K562 (cell line): ENCODE data around the gene HIVEP3. TPM values are rescaled to one million over a fixed set of nuclear protein-coding genes. Genes with fewer than 3 reads are reported as not detected.

Experiments used
- ATAC-seq: fragments of 200-7000 bp; cut with Tn5 transposase; 3 replicates; pipeline ENCODE4 v1.9.1; 2020; ENCODE audit warnings: moderate library complexity
- BruUV-seq: library from RNA; stranded (reverse); fragments of 400-500 nt; replicated peaks from 2 replicates; lab custom pipeline; 2021; lab: Mats Ljungman, UMichigan
- CTCF ChIA-PET: fragments of 300-600 bp; formaldehyde crosslinking; extraction: SDS; loops from one replicate; lab custom pipeline; 2021; ENCODE audit warnings: low intra/inter-chr PET ratio; lab: Yijun Ruan, JAX
- POLR2A ChIA-PET: fragments of 300-600, 350-650 bp; sonication (Branson Sonifier 250); formaldehyde crosslinking; extraction: SDS; loops from one replicate; lab custom pipeline; 2021; ENCODE audit warnings: antibody characterized with exemption, inconsistent platforms; lab: Yijun Ruan, JAX
- DNase-seq, 4 experiments: peaks; one replicate each; pipeline versions ENCODE4 v3.0.0 to v3.0.0-alpha.2; 2011 to 2018; ENCODE audit warnings: low spot score in 3 of 4, mixed read lengths in 3 of 4; ENCODE audit errors: extremely low read depth in 1 of 4
- FAIRE-seq: peaks from 2 replicates; lab custom pipeline; 2011; peaks lifted over from hg19 to GRCh38; lab: Jason Lieb, UNC
- H2AFZ ChIP-seq: 2 replicates; pipeline ENCODE4 v1.6.0; 2011; ENCODE audit warnings: low read depth, low read length, control low read depth, inconsistent platforms
- H3K27ac ChIP-seq: fragments of 200-600 bp; 3 replicates; pipeline ENCODE4 v1.8.0; 2011; ENCODE audit warnings: low read depth, mild to moderate bottlenecking, control low read depth, inconsistent platforms, low read length, moderate library complexity, mixed read lengths; ENCODE audit errors: extremely low read depth
- H3K27me3 ChIP-seq, 2 experiments: fragments of 300-600 bp in 1 of 2; 2 replicates in 1 of 2; 3 replicates in 1 of 2; pipeline versions ENCODE4 v1.6.0 to v1.8.0; 2011; ENCODE audit warnings: inconsistent platforms in 2 of 2, low read length in 2 of 2, mild to moderate bottlenecking in 1 of 2, mixed read lengths in 1 of 2, moderate library complexity in 1 of 2; ENCODE audit not compliant: control insufficient read depth in 2 of 2, insufficient read depth in 2 of 2
- H3K36me3 ChIP-seq: fragments of 300-600 bp; 3 replicates; pipeline ENCODE4 v1.8.0; 2011; ENCODE audit warnings: mild to moderate bottlenecking, low read length, inconsistent platforms; ENCODE audit not compliant: control insufficient read depth, insufficient read depth
- H3K4me1 ChIP-seq, 2 experiments: fragments of 200-600 bp in 1 of 2; replicated peaks in 1 of 2; 2 replicates in 1 of 2; 3 replicates in 1 of 2; pipeline versions ENCODE4 v1.5.1 to v1.8.0; 2011; ENCODE audit warnings: inconsistent platforms in 2 of 2, low read length in 2 of 2, mild to moderate bottlenecking in 1 of 2, mixed read lengths in 1 of 2, moderate library complexity in 1 of 2; ENCODE audit not compliant: control insufficient read depth in 2 of 2, insufficient read depth in 2 of 2
- H3K4me2 ChIP-seq: 2 replicates; pipeline ENCODE4 v1.6.1; 2011; ENCODE audit warnings: low read length, control low read depth, inconsistent platforms, mixed read lengths; ENCODE audit not compliant: insufficient read depth
- H3K4me3 ChIP-seq: fragments of 200-600 bp; sonication (generic), shearing (Covaris generic); 2 replicates; pipeline ENCODE4 v1.5.1; 2016; ENCODE audit warnings: control low read depth, inconsistent platforms
- H3K79me2 ChIP-seq: fragments of 200-600 bp; 3 replicates; pipeline ENCODE4 v1.8.0; 2011; ENCODE audit warnings: low read length, inconsistent platforms; ENCODE audit not compliant: control insufficient read depth, insufficient read depth
- H3K9ac ChIP-seq, 2 experiments: 2 replicates each; pipeline versions ENCODE4 v1.6.0 to v1.6.1; 2011; ENCODE audit warnings: low read depth in 2 of 2, low read length in 2 of 2, control low read depth in 1 of 2, inconsistent platforms in 1 of 2, mild to moderate bottlenecking in 1 of 2, mixed read lengths in 1 of 2; ENCODE audit not compliant: insufficient read depth in 1 of 2
- H3K9me1 ChIP-seq: one replicate; pipeline ENCODE4 v1.6.0; 2011; ENCODE audit warnings: inconsistent platforms, mild to moderate bottlenecking, low read length, moderate library complexity; ENCODE audit not compliant: control insufficient read depth, insufficient read depth
- H3K9me3 ChIP-seq: replicated peaks from 2 replicates; pipeline ENCODE4 v1.5.1; 2011; ENCODE audit warnings: low read depth, low read length, inconsistent platforms; ENCODE audit not compliant: control insufficient read depth, insufficient read depth
- H4K20me1 ChIP-seq: replicated peaks from 2 replicates; pipeline ENCODE4 v1.6.1; 2011; ENCODE audit warnings: low read length, inconsistent platforms, mixed read lengths; ENCODE audit not compliant: control insufficient read depth, insufficient read depth
- CEBPG ChIP-seq, 3 experiments: fragments of 200-800 bp in 1 of 3; sonication (Bioruptor generic) in 1 of 3; sonication (generic) in 1 of 3; formaldehyde crosslinking in 1 of 3; IDR thresholded peaks in 2 of 3; conservative IDR thresholded peaks in 1 of 3; 2 replicates each; pipeline versions ENCODE4 v1.6.1 to v1.8.0; 2016 to 2022; ENCODE audit warnings: missing compliant biosample characterization in 2 of 3, missing genetic modification characterization in 2 of 3, mild to moderate bottlenecking in 1 of 3, missing genetic modification reagents in 1 of 3
- HMBOX1 ChIP-seq: sonication (generic); IDR thresholded peaks from 2 replicates; pipeline ENCODE4 v1.6.1; 2016
- MED1 ChIP-seq: sonication (generic); formaldehyde crosslinking; IDR thresholded peaks from 2 replicates; pipeline ENCODE4 v1.8.1; 2023; ENCODE audit warnings: missing genetic modification reagents, borderline replicate concordance
- ZNF639 ChIP-seq, 2 experiments: fragments of 200-800 bp in 1 of 2; sonication (Bioruptor generic) in 1 of 2; sonication (generic) in 1 of 2; formaldehyde crosslinking in 1 of 2; IDR thresholded peaks in 1 of 2; conservative IDR thresholded peaks in 1 of 2; 2 replicates each; pipeline versions ENCODE4 v1.5.0 to v1.6.1; 2016 to 2020; ENCODE audit warnings: missing compliant biosample characterization in 1 of 2, missing genetic modification characterization in 1 of 2, missing genetic modification reagents in 1 of 2
- WGBS: fragments of 100-300 bp; shearing (Covaris generic); methylation state at CpG from one replicate; pipeline ENCODE4 v1.1.6; 2016; ENCODE audit warnings: low coverage, mixed read lengths; ENCODE audit not compliant: insufficient coverage; ENCODE audit errors: missing lambda C conversion rate; 5-methylcytosine and 5-hydroxymethylcytosine counted together
- in situ Hi-C: fragments of 300-500 bp; cut with MboI; formaldehyde crosslinking; loops from 4 replicates; pipeline ENCODE4 v1.15.0; 2018; ENCODE audit warnings: inconsistent platforms, mixed read lengths
- intact Hi-C: fragments of 100-400 bp; cut with micrococcal nuclease; formaldehyde crosslinking; loops from 2 replicates; pipeline ENCODE4 v1.14.2; 2022
- polyA plus RNA-seq, 8 experiments: library from polyadenylated mRNA; depleted of rRNA in 4 of 8; stranded (reverse) in 5 of 8; unstranded in 3 of 8; fragments of >200 nt; fragmentation: Nextera tagmentation in 2 of 8; fragmentation: Illumina TruSeq in 1 of 8; extraction: Ambion mirVana in 2 of 8; extraction: Trizol in 1 of 8; gene quantifications; 2 replicates each; pipeline versions ENCODE4 v1.2.1 to v1.2.3, GENCODE V29; 2011 to 2014; ENCODE audit warnings: inconsistent platforms in 1 of 8, missing spikeins in 1 of 8
- total RNA-seq, 7 experiments: library from RNA; depleted of rRNA in 6 of 7; stranded (reverse); fragments of >200 nt in 6 of 7; fragmentation: Illumina TruSeq in 2 of 7; extraction: Trizol in 2 of 7; gene quantifications; 2 replicates each; pipeline versions ENCODE4 v1.2.1 to v1.2.3, GENCODE V29; 2011 to 2021; ENCODE audit warnings: low replicate concordance in 1 of 7

The HIVEP3 gene
- total and polyA plus RNA-seq, 9 of the 15 experiments (the other 6 are each of a cell fraction or from before 2014, with no cell fraction given) = 0.09 to 0.58 (median 0.34) TPM; not detected in 1

- peaks cover 10% of the 10 kb centered on the region; the same call in 1 of the 2 replicates for H4K20me1 ChIP-seq
- H3K4me3 ChIP-seq = no peak overlapping the region
- H3K9me1 ChIP-seq = no peaks in the 10 kb centered on the region
- 0% methylated on average over 5 of the region's 5 CpGs for WGBS
- no peak overlapping the region for H3K9ac ChIP-seq
- H3K4me1 ChIP-seq = no peaks in the 10 kb centered on the region
- H3K79me2 ChIP-seq = no peaks in the 10 kb centered on the region
- intact Hi-C loops = no loop called here
- no peak overlapping the region for H3K4me2 ChIP-seq
- H3K27ac ChIP-seq = no peak overlapping the region
- POLR2A ChIA-PET = no interaction called here
- CTCF ChIA-PET = no interaction called here
- in situ Hi-C loops = no loop called here
- H2AFZ ChIP-seq = no peak overlapping the region
- FAIRE-seq (no peak), ATAC-seq (no peak), DNase-seq (no peak)
- H3K36me3 ChIP-seq = no peaks in the 10 kb centered on the region
- H3K9me3 ChIP-seq = no peaks in the 10 kb centered on the region
- peaks cover 10 to 45% of the 10 kb centered on the region in 2 experiments for H3K27me3 ChIP-seq
- TF ChIP-seq HMBOX1 = no peak
- no peak for TF ChIP-seq CEBPG (CRISPR knock-in tag; IDR thresholded peaks at IDR 0.05)
- no peak for TF ChIP-seq CEBPG (tag; conservative IDR thresholded peaks at IDR 0.05 in 1 of 2, IDR thresholded peaks at IDR 0.05 in 1 of 2)
- TF ChIP-seq ZNF639 (CRISPR knock-in tag; conservative IDR thresholded peaks at IDR 0.05 in 1 of 2, IDR thresholded peaks at IDR 0.05 in 1 of 2) = no peak
- no peak for TF ChIP-seq MED1
- no TSS peak for BruUV-seq
Observed at GRCh38 chr1:41621256-41621655, 297.5 kb downstream of the HIVEP3 start.
